ENCODE data around the gene UPF2. TPM values are rescaled to one million over a fixed set of nuclear protein-coding genes. Genes with fewer than 3 reads are reported as not detected.
A peak's percentile ranks its signal among the peaks of the same experiment; 100 is the strongest.

The UPF2 gene
- total and polyA plus RNA-seq, 2 of the 13 experiments (the other 11 are each of a cell fraction or from before 2014, with no cell fraction given): 6.2 to 14.5 TPM

DNA sequence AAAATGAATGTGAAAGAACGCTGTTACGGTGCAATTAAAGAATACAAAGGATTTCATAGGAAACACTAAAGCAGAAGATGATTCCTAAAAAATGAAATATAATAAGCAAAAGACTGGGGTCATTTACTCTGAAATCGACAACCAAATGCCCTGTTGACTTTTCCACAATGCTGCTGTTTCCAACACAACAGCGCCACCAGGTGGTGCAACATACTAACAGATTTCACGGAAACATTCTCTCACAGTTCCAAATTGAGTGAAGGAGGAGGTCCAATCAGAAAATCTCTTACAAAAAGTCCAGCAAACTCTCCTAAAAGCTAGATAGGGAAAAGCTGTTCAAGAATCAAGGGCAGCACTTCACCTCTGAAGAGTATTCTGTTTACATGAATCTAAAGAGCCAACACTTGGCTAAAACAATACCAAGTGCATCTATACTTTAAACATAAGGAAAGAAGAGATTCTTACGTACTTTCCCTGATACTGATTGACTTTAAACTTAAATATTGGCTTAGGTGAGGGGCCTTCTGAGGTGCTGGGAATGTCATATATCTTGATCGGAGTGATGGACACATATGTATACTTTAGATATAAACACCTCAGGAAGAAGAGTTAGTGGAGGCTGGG lies 55.9 kb downstream of the UPF2 start (continued):
- TF ChIP-seq RAD51 (IDR thresholded peaks at IDR 0.05; ENCODE audit: borderline replicate concordance) (no peak), CC2D1A (CRISPR knock-in tag; IDR thresholded peaks at IDR 0.05) (no peak), JARID2 (CRISPR knock-in tag; IDR thresholded peaks at IDR 0.05; ENCODE audit: insufficient replicate concordance) (no peak), ZSCAN30 (CRISPR knock-in tag; IDR thresholded peaks at IDR 0.05) (no peak), ZBTB40 (IDR thresholded peaks at IDR 0.05) (no peak), ZBTB40 (CRISPR knock-in tag; IDR thresholded peaks at IDR 0.05) (no peak), ZNF124 (CRISPR knock-in tag; IDR thresholded peaks at IDR 0.05) (no peak), EHMT2 (IDR thresholded peaks at IDR 0.05; ENCODE audit: borderline replicate concordance, low read depth, low read length) (no peak), PHF8 (CRISPR knock-in tag; IDR thresholded peaks at IDR 0.05) (no peak), ZSCAN9 (CRISPR knock-in tag; IDR thresholded peaks at IDR 0.05; ENCODE audit: borderline replicate concordance) (no peak; the same call in 1 of the 2 replicates), ZBTB37 (CRISPR knock-in tag; IDR thresholded peaks at IDR 0.05) (no peak), PCBP1 (IDR thresholded peaks at IDR 0.05; ENCODE audit: borderline replicate concordance, low read depth, low read length) (no peak), ZBTB49 (CRISPR knock-in tag; IDR thresholded peaks at IDR 0.05; ENCODE audit: borderline replicate concordance) (no peak), AGO1 (IDR thresholded peaks at IDR 0.05; ENCODE audit: low read depth, low read length, poor library complexity, severe bottlenecking) (no peak), IRF2 (CRISPR knock-in tag; IDR thresholded peaks at IDR 0.05) (peak; percentile 34; the same call in 1 of the 2 replicates)
- TF ChIP-seq, protein P1, sequence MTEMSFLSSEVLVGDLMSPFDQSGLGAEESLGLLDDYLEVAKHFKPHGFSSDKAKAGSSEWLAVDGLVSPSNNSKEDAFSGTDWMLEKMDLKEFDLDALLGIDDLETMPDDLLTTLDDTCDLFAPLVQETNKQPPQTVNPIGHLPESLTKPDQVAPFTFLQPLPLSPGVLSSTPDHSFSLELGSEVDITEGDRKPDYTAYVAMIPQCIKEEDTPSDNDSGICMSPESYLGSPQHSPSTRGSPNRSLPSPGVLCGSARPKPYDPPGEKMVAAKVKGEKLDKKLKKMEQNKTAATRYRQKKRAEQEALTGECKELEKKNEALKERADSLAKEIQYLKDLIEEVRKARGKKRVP (CRISPR knock-in tag; IDR thresholded peaks at IDR 0.05): no peak
